ENCODE results near the gene NFYC.

Gene NFYC

GRCh38 chr1:40789661-40790430 lies 98.3 kb downstream of the NFYC start:
- Histone ChIP-seq H3K4me2 (no peak overlapping the region), H3K4me1 (ENCODE audit: low read depth, poor library complexity, severe bottlenecking) (no peaks in the 10 kb centered on the region), H2AFZ (ENCODE audit: low read depth) (no peak overlapping the region), H3K27ac (no peak overlapping the region), H3K79me2 (ENCODE audit: insufficient read depth, low read depth) (no peaks in the 10 kb centered on the region), H3K36me3 (ENCODE audit: insufficient read depth) (no peaks in the 10 kb centered on the region), H4K20me1 (ENCODE audit: insufficient read depth) (no peaks in the 10 kb centered on the region), H3K27me3 (ENCODE audit: insufficient read depth, low read depth) (no peaks in the 10 kb centered on the region), H3K9ac (no peak overlapping the region), H3K4me3 (IDR thresholded peaks at IDR 0.05; ENCODE audit: insufficient read depth, low read depth, low read length) (no peak overlapping the region)
- TF ChIP-seq, protein P1, sequence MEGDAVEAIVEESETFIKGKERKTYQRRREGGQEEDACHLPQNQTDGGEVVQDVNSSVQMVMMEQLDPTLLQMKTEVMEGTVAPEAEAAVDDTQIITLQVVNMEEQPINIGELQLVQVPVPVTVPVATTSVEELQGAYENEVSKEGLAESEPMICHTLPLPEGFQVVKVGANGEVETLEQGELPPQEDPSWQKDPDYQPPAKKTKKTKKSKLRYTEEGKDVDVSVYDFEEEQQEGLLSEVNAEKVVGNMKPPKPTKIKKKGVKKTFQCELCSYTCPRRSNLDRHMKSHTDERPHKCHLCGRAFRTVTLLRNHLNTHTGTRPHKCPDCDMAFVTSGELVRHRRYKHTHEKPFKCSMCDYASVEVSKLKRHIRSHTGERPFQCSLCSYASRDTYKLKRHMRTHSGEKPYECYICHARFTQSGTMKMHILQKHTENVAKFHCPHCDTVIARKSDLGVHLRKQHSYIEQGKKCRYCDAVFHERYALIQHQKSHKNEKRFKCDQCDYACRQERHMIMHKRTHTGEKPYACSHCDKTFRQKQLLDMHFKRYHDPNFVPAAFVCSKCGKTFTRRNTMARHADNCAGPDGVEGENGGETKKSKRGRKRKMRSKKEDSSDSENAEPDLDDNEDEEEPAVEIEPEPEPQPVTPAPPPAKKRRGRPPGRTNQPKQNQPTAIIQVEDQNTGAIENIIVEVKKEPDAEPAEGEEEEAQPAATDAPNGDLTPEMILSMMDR (conservative IDR thresholded peaks at IDR 0.05; ENCODE audit: low read depth, low read length) = no peak

DNA sequence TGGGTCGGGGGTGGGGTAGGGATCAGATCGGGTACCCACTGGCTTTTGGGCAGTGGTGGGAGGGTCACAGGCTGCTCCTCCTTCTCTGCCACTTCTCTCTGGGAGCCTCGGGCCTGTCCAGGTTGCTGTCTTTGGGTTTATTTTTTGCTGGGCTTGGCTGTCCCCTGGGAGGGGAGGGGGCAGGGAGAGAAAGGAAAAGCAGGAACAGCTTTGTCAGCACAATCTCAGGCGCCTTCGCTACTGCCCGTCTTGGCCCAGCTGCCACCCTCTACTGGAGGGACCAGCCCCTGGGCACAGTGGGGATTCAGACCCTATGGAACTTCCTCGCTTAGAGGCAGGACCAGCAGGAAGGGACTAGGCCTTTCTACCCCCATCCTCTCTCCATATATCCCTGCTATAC lies 100.5 kb downstream of the NFYC start:
- H3K4me3 ChIP-seq (IDR thresholded peaks at IDR 0.05; ENCODE audit: insufficient read depth, low read depth, low read length) = no peak overlapping the region
- H3K4me1 ChIP-seq (ENCODE audit: low read depth, poor library complexity, severe bottlenecking) = no peaks in the 10 kb centered on the region
- H3K4me2 ChIP-seq = no peak overlapping the region
- no peaks in the 10 kb centered on the region for H3K27me3 ChIP-seq (ENCODE audit: insufficient read depth, low read depth)
- no peak overlapping the region for H2AFZ ChIP-seq (ENCODE audit: low read depth)
- no peak overlapping the region for H3K27ac ChIP-seq
- H3K79me2 ChIP-seq (ENCODE audit: insufficient read depth, low read depth) = no peaks in the 10 kb centered on the region
- no peaks in the 10 kb centered on the region for H3K36me3 ChIP-seq (ENCODE audit: insufficient read depth)
- H3K9ac ChIP-seq = no peak overlapping the region
- H4K20me1 ChIP-seq (ENCODE audit: insufficient read depth) = no peaks in the 10 kb centered on the region
- TF ChIP-seq, protein P1 (conservative IDR thresholded peaks at IDR 0.05; ENCODE audit: low read depth, low read length) = no peak

DNA sequence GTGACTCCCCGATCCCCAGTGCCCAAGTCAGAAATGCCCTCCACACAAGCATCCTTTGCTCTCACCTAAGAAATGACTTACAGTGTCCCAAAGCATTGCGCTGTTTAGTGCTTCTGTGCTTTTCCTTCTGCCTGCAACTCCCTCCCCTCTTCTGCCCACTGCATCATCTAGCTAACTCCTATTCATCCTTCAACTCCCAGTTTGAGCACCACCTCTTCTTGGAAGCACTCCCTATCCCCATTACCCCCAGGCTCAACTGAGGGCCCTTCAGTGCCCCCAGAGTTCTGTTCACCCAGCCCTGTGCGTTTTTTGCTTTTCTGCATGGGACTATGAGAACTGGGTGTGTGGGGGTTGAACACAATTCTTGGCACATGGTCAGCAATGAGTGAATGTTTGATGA lies 102.1 kb downstream of the NFYC start:
- TF ChIP-seq, protein P1 (conservative IDR thresholded peaks at IDR 0.05; ENCODE audit: low read depth, low read length) = no peak
- Histone ChIP-seq H3K4me3 (IDR thresholded peaks at IDR 0.05; ENCODE audit: insufficient read depth, low read depth, low read length) (no peak overlapping the region), H3K79me2 (ENCODE audit: insufficient read depth, low read depth) (no peaks in the 10 kb centered on the region), H4K20me1 (ENCODE audit: insufficient read depth) (no peaks in the 10 kb centered on the region), H3K9ac (no peak overlapping the region), H3K27me3 (ENCODE audit: insufficient read depth, low read depth) (no peaks in the 10 kb centered on the region), H2AFZ (ENCODE audit: low read depth) (no peak overlapping the region), H3K4me1 (ENCODE audit: low read depth, poor library complexity, severe bottlenecking) (no peaks in the 10 kb centered on the region), H3K36me3 (ENCODE audit: insufficient read depth) (no peaks in the 10 kb centered on the region), H3K27ac (no peak overlapping the region), H3K4me2 (no peak overlapping the region)

GRCh38 chr1:40794048-40794447 lies 102.5 kb downstream of the NFYC start:
- Histone ChIP-seq H3K4me2 (no peak overlapping the region), H3K4me3 (IDR thresholded peaks at IDR 0.05; ENCODE audit: insufficient read depth, low read depth, low read length) (no peak overlapping the region), H2AFZ (ENCODE audit: low read depth) (no peak overlapping the region), H3K4me1 (ENCODE audit: low read depth, poor library complexity, severe bottlenecking) (no peaks in the 10 kb centered on the region), H3K79me2 (ENCODE audit: insufficient read depth, low read depth) (no peaks in the 10 kb centered on the region), H3K27me3 (ENCODE audit: insufficient read depth, low read depth) (no peaks in the 10 kb centered on the region), H4K20me1 (ENCODE audit: insufficient read depth) (no peaks in the 10 kb centered on the region), H3K27ac (no peak overlapping the region), H3K9ac (no peak overlapping the region), H3K36me3 (ENCODE audit: insufficient read depth) (no peaks in the 10 kb centered on the region)
- TF ChIP-seq, protein P1 (conservative IDR thresholded peaks at IDR 0.05; ENCODE audit: low read depth, low read length) = no peak

Measured in KMS-11 (cell line).